Muscle of arm (tissue), 12 donors: ENCODE data around the gene SPON2. TPM values are rescaled to one million over a fixed set of nuclear protein-coding genes. Genes with fewer than 3 reads are reported as not detected.

Experiments used
- DNase-seq: peaks from one replicate; pipeline ENCODE4 v3.0.0-alpha.2; 2013
- polyA plus RNA-seq, 12 donors: library from polyadenylated mRNA; unstranded; fragments of 120-200 nt; gene quantifications; one replicate each; pipeline ENCODE4 v1.2.1, GENCODE V29; 2013; ENCODE audit not compliant: insufficient read length in 12 of 12

The SPON2 gene
- polyA plus RNA-seq, 12 donors, result 32.9 to 86.0 (median 45.5) TPM; not detected in 1

- no peak for DNase-seq
Measured at GRCh38 chr4:1175635-1176229, 3.3 kb upstream of the SPON2 start.

DNA sequence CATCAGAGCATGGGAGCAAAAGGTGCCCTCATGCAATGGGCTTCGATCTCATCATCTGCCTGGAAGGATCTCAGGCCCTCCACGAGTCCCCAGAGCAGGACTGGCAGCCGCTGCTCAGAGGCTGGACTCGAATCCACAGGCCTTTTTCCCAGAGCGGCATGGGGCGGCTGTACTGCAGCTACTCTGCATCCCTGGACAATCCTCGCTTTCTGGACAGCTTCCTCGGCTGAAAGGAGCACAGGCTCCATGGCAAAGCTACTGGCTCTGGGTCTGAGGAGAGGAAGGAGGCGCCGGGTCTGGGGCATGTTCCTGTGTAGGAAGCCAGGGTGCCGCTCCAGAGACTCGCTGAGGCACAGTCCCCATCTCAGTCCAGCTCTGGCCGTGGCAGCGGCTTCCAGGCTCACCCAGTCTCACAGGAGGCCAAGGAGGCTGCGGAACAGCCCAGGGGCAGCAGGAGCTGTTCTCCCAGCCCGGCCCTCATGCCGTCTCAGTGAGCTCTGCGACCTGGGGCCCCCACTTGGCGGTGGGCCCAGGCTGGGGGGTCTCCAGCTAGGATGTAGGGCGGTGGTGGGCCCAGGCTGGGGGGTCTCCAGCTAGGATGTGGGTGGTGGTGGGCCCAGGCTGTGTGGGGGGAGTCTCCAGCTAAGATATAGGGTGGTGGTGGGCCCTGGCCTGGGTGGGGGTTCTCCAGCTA lies 2.7 kb upstream of the SPON2 start:
- no peak for DNase-seq

- DNase-seq, result peak; percentile 79
Measured at GRCh38 chr4:1172971-1173757, 781 bp upstream of the SPON2 start.

- no peak for DNase-seq
Measured at GRCh38 chr4:1171311-1172227, 814 bp downstream of the SPON2 start.

DNA sequence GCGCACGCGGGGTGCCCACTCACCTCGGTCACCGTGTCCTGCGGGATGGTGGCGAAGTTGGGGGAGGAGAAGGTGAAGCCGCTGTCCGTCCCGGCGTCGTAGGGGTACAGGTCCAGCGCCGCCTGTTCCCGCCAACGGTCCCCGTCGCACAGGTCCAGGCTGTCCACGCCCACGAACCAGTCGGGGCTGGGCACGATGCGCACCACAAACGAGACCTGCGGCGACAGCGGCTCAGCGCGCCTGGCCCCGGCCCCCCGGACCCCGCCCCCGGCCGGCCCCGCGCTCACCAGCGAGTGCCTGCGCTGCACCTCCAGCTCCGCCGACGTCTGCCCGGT lies 1.4 kb downstream of the SPON2 start:
- no peak for DNase-seq

DNA sequence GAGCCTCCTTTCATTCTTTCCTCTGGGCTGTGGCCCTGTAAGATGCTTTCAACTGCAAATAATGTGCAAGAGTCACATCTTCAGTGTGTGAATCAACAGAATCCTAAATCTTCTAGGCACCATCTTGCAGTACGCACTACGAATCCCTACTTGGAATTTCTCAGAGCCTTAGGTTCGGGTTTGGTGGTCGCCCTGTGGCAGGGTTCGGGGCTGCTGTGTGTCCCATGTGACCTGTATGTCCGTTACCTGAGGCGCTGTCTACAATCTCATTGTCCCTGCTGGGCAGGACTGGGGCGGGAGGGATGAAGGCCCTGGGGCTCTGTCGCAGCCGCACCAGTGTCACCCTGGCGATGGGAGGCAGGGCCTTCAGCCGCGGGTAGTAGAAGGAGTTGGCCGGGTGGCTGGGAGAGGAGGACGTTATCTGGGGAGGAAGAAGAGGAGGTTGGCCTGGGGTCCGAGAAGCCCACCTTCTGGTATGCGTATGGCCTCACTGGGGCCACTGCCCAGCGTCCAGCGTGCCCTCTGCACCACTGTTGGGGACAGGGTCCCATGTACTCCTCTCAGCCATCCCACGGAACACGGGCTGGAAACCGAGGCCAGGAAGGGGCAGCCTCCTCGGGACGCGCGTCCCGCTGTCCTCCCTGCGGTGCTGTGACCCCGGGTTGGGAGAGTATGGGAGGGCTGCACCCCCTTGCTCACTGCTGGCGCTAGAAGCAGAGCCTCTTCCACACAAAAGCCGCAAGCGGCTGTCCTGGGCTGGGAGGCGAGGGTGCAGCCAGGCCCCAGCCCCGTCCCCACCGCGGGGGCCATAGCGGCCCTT lies 2.0 kb downstream of the SPON2 start:
- DNase-seq, result no peak

DNA sequence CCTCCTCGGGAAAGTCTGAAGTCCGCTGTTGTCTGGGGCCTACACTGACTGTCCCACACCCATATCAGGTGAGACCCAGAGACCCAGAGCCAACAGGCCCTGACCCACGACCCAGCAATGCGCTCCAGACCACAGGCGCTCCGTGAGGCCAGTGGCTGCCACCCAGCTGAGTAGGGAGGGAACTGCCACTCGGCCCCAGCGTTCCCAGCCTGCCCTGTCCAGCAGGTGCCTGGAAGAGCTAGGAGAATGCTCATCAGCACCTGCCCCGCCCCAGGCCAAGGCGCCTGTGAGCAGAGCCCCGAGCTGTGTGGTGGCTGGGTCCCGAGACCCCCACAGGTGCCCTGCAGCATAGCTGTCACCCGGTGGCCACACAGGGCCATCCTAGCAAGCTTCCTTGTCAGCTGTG lies 2.7 kb downstream of the SPON2 start:
- no peak for DNase-seq

DNA sequence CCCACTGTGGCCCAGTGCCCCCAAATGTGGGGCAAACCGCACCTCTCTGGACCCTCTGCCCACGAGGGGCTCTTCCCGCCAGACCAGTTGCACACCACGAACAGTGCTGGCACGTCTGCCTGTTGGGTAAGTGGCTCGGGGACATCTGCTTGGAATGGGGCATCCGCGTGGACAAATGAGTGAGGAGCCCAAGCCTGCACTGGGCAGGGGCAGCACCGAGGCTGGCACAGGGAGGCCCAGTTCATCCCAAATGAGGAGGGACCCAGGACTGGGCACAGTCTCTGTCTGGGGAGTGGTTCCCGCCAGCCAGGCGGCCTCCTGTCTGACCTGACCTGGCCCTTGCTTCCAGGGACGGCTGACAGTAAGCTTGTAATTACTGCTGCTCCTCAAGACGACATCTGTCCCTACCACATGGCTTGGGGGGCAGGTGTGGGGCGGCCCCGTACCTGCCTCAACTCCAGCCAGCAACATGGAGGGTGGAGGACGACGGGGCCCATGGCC lies 3.2 kb downstream of the SPON2 start:
- no peak for DNase-seq

DNA sequence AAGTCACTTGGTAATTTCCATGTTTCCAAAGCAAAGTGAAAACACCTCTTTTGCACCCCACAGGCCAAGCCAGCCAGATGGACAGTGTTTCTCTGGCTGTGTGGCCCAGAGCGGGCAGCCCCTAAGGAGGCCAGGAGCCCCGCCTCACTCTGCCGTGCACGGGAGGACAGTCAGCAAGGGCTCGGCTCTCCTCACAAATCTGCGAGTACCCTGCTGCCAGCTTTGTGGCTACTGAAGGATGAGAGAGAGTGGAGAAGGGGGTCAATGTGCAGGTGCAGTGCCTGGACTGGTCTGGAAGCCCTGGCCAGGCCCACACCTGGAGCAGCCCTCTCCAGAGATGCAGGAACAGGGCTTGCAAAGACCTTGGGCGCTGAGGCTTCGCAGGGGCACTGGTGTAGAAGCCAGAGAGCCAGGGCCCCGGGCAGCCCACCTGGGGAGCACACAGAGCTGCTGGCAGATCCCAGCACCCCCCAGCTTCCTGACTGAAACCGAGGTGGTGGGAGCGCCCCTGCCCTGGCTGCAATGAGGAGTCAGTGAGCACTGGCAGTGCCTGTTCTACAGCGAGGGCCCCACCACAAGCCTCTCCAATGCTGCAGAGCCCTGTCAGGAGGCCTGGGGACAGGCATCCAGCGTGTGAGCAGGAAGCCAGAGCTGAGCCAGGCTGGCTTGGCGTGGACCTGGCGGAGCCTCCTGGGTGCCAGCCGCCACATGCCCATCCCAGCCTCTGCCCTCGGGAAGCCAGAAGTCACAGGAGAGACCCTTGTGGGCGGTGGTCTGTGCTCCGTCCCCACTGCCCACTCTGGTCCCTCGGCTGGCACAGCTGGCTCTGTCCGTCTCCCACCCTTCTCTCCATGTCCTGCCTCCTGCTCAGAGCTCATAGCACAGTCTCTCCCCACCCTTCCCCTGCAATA lies 3.9 kb downstream of the SPON2 start:
- no peak for DNase-seq

DNA sequence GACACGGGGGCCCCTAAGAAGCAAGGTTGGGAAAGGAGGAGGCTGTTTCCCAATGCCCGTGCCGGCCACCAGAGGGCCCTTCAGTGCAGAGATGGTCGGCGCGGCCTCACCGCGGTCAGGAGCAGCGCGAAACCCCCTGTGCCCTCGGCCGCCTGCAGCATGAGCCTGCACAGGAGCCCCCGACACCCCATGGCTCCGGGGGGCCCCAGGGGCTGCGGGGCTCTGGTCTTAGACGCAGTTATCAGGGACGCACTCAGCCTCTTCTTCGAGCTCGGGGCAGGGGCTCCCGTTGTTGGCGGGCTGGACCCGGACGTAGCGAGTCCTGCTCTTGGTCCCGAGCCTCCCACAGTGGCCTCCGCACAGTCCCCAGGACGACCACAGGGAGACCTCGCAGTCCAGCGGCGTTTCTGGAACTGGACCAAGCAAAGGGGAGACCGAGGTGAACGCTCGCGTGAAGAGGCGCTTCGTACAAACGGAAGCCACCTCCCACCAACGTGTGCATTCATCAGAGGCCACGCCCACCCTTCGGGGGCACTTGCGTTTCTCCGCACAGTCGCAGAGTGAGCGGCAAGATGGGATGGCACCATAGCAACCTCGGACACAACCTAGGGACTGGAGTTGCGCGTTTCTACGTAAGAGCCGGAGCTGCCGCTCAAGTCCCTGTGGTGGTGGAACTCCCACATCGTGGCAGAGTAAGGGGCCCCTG lies 5.0 kb downstream of the SPON2 start:
- DNase-seq, result peak; percentile 82

DNA sequence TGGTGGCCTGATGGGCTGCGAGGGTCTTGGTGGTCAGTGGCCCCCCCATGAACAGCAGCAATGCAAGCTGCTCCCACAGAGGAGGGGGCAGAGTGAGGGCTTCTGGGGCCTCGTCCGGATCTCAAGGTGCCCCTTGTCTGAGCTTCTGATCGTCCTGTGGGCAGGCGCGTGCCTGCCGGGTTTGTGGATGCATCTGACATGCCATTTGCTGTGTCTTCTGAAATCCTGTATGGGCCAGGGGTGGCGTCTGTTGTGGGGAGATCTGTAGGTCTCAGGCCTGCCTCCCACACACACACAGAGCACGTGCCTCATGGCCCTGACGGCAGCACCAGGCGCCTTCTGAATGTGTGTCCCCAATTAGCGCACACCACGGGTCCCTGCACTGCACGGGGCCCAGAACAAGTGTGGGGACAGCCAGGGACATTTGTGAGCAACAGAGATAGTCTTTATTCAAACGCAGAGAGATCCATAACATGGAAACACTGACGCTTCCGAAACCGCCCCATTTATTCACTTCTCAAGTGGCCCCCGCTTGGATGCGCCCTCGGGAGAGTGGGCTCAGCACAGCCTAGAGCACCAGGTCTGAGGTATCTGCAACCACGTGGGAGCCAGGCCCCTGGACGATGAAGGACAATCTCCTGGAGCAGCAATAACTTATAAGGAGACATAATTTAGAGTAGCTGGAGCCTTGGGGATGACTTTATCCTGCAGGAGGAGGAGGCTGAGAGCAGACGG lies 5.7 kb downstream of the SPON2 start:
- DNase-seq, result no peak

GRCh38 chr4:1164956-1165545 lies 7.3 kb downstream of the SPON2 start:
- no peak for DNase-seq

- DNase-seq, result no peak
Measured at GRCh38 chr4:1164444-1164843, 7.9 kb downstream of the SPON2 start.

DNA sequence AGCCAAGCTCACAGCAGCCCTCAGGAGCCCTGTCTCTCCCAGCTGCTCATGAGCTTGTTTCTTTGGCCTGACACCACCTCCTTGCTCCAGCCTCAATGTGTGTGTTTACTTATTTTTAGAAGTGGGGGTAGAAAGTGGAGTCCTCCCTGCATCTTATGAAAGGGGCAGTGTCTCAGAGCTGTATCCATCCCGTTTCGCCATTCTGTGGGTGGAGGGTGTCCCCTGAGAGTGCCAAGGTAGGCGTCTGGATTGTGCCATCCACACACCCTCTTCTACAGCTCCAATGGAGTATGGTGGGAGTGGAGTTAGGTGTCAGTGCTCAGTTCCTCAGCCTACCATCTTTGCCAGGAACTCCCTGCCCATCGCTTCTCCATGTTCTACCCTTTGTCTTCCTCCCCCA lies 8.3 kb downstream of the SPON2 start:
- no peak for DNase-seq

DNA sequence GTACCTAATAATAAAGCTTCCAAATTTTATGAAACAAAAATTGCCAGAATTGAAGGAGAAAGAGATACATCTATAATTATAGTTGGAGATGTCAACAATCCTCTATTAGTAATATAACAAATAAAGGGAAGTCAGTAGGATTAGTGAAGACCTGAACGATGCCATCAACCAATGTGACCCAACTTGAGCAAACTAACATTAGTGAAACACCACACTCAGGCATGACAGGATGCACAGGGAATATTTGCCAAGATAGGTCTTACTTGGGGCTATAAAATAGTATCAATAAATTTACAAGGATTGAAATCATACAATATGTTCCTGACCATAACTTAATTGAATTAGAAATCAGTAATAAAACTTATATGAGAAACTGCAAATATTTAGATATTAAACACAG lies 12.0 kb downstream of the SPON2 start:
- no peak for DNase-seq

- DNase-seq, result no peak
Measured at GRCh38 chr4:1156069-1156468, 16.3 kb downstream of the SPON2 start.

DNA sequence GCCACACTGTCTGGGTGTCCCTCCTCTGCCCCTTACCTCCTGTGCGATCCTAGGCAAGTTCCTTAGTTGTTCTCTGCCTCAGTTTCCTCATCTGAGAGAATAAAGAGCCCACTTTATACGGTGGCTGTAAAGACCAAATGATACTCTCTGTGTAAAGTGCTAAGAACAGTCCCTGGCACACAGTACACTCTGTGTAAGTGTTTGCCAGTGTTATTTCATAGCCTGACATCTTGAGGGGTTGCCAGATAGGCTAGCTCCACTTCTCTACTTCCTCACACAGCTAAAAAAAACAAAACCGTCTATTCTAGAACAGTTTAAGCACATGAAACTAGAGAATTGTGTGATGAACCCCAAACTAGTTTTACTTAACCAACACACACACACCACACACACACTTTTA lies 17.1 kb downstream of the SPON2 start:
- no peak for DNase-seq
